ENCODE measurements around the gene HNRNPDL. TPM values are rescaled to one million over a fixed set of nuclear protein-coding genes. Genes with fewer than 3 reads are reported as not detected.
"Not testable (repeated sequence)": the region's sequence is repeated elsewhere in the genome, so short reads cannot be mapped to it uniquely, and the experiment has no call there.

Gene HNRNPDL
- polyA plus RNA-seq, 1 donor = 674 TPM

- DNase-seq = no peak
Observed at GRCh38 chr4:82436780-82437179, 6.5 kb upstream of the HNRNPDL start.

- no peak for DNase-seq
Observed at GRCh38 chr4:82436130-82436529, 5.9 kb upstream of the HNRNPDL start.

- no peak for DNase-seq
Observed at GRCh38 chr4:82434949-82435348, 4.7 kb upstream of the HNRNPDL start.

GRCh38 chr4:82433791-82434190 lies 3.5 kb upstream of the HNRNPDL start:
- no peak for DNase-seq

GRCh38 chr4:82432596-82432995 lies 2.3 kb upstream of the HNRNPDL start:
- DNase-seq = no peak

GRCh38 chr4:82431831-82432230 lies 1.6 kb upstream of the HNRNPDL start:
- no peak for DNase-seq

- DNase-seq = peak; percentile 5
Observed at GRCh38 chr4:82430964-82431745, 893 bp upstream of the HNRNPDL start.

- no peak for DNase-seq
Observed at GRCh38 chr4:82429728-82430192, 502 bp downstream of the HNRNPDL start.

- DNase-seq = peak; percentile 96
Observed at GRCh38 chr4:82428969-82429727, 1.1 kb downstream of the HNRNPDL start.

GRCh38 chr4:82428526-82428968 lies 1.7 kb downstream of the HNRNPDL start:
- no peak for DNase-seq

GRCh38 chr4:82425478-82425877 lies 4.8 kb downstream of the HNRNPDL start:
- DNase-seq = no peak

GRCh38 chr4:82423245-82424054 lies 6.8 kb downstream of the HNRNPDL start:
- no peak for DNase-seq

GRCh38 chr4:82422616-82423015 lies 7.6 kb downstream of the HNRNPDL start:
- no peak for DNase-seq

- DNase-seq = no peak
Observed at GRCh38 chr4:82421796-82422560, 8.3 kb downstream of the HNRNPDL start.

GRCh38 chr4:82419451-82419850 lies 10.8 kb downstream of the HNRNPDL start:
- DNase-seq = no peak

- no peak for DNase-seq
Observed at GRCh38 chr4:82415922-82416365, 14.3 kb downstream of the HNRNPDL start.

- not testable (repeated sequence) for DNase-seq
Observed at GRCh38 chr4:82415061-82415460, 15.2 kb downstream of the HNRNPDL start.

- DNase-seq = no peak
Observed at GRCh38 chr4:82403725-82404124, 26.5 kb downstream of the HNRNPDL start.

GRCh38 chr4:82402196-82402775 lies 28.0 kb downstream of the HNRNPDL start:
- DNase-seq = no peak

- DNase-seq = no peak
Observed at GRCh38 chr4:82401600-82401999, 28.7 kb downstream of the HNRNPDL start.

- DNase-seq = no peak
Observed at GRCh38 chr4:82398263-82398662, 32.0 kb downstream of the HNRNPDL start.

All from left kidney (tissue), 2 donors.